Left ventricle myocardium superior (tissue), 1 donor: Measurements from ENCODE around the gene IL36A. TPM values are rescaled to one million over a fixed set of nuclear protein-coding genes. Genes with fewer than 3 reads are reported as not detected.

Experiments used
- ATAC-seq: fragments of 200-7000 bp; cut with Tn5 transposase; one replicate; pipeline ENCODE4 v1.9.1; 2020; ENCODE audit warnings: mild to moderate bottlenecking, moderate library complexity
- DNase-seq: peaks from one replicate; pipeline ENCODE4 v3.0.0-alpha.2; 2020
- intact Hi-C: fragments of 100-400 bp; cut with micrococcal nuclease; formaldehyde crosslinking; loops from one replicate; pipeline ENCODE4 v1.11.0; 2022
- total RNA-seq: library from RNA; stranded (reverse); fragmentation: NEBNext Ultra II Directional; extraction: Animal tissue kit (Norgen Biotek cat#: 25700); gene quantifications from one replicate; pipeline ENCODE4 v1.2.1, GENCODE V29; 2021
- donor health status: DM: no; HTN: yes; CAD: no; lungs with severe emphysema.

Gene IL36A
- total RNA-seq, 1 donor from 2014 or later: not detected

DNA sequence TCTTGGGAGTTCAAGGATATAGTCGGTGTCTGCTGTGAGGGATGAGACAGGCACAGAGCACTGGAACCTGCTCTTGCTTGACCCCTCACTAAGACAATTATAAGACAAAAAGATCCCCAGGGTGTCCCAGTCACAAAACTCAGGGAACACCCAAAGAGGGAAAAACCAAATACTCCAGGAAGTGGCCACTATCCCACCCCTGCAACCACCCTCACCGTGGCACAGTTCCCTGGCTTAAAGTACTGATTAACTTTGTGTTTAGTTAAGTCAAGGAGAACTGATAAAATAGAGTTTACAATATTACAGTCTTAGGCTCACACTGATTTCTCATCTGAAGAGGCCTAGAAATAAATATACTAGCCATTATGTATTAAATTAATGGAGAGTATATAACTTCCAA lies 33.9 kb downstream of the IL36A start:
- intact Hi-C loops: no loop called here
- no peak for ATAC-seq
- DNase-seq: no peak

DNA sequence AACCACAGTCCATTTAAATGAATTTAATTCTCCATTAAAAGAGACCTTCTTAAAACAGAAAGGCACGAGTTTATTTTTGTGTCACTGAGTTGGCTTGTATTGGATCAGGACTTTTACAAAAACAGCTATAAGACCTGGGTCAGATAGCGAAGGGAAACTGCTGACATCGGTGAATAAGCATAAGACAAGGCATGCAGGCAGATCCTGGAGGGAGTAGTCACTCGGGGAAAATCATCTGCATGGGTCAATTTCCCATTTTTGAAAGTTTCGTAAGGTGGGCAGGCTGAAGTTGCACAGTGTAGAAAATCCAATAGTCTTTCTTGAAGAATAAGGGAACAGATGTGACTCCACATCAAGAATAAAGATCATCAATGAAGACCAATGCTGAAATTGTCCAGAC lies 34.5 kb downstream of the IL36A start:
- intact Hi-C loops: no loop called here
- DNase-seq: no peak
- ATAC-seq: no peak

DNA sequence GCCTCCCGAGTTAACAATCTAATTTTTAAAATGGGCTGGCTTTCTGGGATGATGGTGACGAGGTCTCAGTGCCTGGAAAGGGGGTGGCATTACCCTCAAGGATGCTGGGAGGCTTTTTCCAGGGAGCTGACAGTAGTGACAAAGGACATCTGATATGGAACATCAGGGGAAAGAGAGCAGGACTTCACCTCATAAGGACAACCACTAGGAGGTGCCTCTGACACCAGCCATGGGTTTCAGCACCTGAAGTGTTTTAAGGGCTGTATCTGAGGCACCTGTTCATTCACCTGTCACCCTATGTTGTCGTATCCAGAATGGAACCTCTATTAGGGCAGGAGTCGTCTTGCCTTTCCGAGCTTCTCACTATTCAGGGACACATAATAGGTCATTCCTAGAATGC lies 36.6 kb downstream of the IL36A start:
- DNase-seq (no peak), ATAC-seq (no peak)
- intact Hi-C loops: no loop called here

DNA sequence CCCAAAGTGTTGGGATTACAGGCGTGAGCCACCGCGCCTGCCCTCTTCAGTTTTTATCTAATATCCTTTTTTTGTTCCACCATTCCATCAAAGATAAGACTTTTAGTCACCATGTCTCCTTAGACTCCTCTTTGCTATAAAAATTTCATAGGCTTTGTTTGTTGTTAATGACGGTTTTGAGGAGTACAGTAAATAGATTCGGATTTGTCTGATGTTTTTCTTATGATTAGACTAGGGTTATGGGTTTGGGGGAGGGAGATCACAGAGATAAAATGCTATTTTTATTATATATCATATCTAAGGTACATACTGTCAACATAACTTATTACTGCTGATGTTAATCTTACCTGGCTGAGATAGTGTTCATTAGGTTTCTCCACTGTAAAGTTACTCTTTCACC lies 41.2 kb downstream of the IL36A start:
- ATAC-seq (no peak), DNase-seq (no peak)
- intact Hi-C loops: no loop called here

DNA sequence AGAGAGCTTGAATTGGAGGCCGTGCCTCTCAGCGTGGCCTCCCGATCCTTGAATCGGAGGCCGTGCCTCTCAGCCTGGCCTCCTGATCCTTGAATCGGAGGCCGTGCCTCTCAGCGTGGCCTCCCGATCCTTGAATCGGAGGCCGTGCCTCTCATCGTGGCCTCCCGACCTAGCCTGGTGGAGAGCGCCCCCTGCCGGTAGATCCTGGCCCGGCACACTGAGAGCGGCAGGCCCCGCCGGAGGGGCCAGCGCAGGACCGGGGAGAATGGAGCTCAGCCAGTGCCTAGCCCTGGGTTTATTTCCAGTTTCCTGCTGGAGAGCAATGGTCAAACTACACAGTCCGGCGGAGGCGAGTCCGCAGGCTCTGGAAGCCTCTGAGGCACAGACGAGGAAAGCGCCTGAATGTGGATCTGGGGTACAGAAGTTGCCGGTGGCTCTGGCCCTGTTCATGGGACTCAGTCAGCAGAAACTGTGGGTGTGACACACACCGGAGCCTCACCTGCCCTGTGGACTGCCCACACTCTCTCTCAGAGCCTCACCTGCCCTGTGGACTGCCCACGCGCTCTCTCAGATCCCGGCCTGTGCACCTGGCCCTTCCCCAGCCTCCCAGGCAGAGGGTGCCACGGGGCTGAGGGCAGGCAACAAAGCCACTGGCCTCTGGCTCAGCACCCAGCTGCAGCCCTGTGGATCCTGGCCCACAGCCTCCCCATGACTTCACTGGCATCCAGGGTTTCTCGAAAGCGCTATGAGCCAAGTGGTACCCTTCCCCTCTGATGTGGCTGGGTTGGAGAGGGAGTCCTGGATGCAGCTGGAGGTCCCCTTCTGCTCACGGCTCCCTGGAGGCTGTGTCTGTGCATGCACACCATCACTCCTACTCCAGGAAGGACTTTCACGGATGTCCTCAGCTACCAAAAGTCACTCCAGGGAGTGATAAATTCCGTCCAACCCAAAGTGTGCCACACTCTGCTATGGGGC lies 45.9 kb downstream of the IL36A start:
- intact Hi-C loops: no loop called here
- DNase-seq (no peak), ATAC-seq (no peak)

DNA sequence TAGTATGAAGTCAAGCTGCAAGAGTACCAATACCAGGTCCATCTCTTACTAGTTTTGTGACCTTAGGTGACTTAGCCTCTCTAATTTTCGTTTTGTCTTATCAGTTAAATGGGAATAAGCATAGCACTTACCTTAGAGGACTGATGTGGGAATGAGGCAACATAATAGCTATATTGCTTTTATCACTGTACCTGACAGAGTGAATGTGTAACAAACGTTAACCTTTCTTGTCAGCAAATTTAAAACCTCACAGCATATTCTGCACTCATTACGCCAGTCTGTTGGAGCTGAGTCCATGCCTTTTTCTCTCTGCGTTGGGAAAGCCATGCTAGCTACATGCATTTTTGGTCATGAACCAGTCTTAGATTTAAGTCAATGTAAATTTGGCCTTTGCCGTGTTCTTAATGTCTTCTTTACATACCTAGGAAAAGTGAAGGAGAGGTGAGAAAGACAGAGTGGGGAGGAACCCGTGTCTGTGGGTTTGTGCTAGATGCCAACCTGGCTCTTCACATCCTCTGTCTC lies 47.2 kb downstream of the IL36A start, which contains the start of gene IL36B:
IL36B (minus strand) TSS at position 472 of the 522 bp plus-strand sequence.
- DNase-seq (no peak), ATAC-seq (no peak)
- intact Hi-C loops: no loop called here

DNA sequence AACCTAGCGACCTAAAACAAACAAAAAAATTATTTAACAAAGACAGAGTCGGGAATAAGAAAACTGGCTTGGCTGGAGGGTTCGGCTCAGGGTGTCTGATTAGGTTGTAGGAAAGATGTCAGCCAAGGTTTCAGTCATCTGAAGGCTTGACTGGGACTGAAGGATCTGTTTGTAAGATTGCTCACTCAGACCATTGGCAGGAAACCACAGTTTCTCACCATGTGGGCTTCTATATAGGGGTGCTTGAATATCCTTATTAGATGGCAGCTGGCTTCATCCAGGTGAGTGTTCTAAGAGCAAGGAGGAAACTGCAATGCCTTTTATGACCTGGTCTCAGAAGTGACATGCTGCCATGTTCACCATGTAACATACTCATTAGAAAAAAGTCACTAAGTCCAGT lies 48.4 kb downstream of the IL36A start:
- ATAC-seq: no peak
- intact Hi-C loops: no loop called here
- no peak for DNase-seq

DNA sequence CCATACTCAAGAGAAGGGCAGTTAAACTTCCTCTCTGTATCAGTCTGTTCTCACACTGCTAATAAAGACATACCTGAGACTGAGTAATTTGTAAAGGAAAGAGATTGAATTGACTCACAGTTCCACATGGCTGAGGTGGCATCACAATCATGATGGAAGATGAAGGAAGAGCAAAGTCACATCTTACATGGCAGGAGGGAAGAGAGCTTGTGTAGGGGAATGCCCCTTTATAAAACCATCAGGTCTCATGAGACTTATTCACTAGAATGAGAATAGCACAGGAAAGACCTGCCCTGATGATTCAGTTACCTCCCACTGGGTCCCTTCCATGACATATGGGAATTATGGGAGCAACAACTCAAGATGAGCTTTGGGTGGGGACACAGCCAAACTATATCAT lies 48.8 kb downstream of the IL36A start:
- no peak for ATAC-seq
- DNase-seq: no peak
- intact Hi-C loops: no loop called here

DNA sequence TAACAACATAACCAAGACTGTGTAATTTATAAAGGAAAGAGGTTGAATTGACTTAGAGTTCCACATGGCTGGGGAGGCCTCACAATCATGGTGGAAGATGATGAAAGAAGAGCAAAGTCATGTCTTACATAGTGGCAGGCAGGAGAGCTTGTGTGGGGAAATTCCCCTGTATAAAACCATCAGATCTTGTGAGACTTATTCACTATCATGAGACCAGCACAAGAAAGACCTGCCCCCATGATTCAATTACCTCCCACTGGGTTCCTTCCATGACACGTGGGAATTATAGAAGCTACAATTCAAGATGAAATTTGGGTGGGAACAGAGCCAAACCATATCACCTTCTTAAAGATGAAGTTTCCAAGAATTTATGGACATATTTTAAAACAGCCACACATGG lies 51.3 kb downstream of the IL36A start:
- no peak for DNase-seq
- ATAC-seq: no peak
- intact Hi-C loops: no loop called here

DNA sequence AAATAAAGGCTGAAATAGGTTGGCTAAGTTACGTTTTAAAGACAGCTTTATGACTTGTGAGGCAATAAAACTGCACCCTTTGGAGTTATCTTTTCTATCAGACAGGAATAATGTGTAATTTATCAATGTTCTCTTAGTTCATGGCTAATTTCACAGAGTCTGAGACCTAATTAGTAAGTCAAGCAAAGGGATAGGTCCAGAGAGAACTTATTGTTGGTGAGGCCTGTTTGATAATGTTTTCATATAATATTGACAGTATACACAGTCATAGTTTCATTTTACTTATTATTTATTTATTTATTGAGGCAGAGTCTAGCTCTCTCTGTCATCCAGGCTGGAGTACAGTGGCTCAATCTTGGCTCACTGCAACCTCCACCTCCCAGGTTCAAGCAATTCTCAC lies 51.9 kb downstream of the IL36A start:
- intact Hi-C loops: no loop called here

More for the DNA sequence above, 51.9 kb downstream of the IL36A start:
- ATAC-seq (no peak), DNase-seq (no peak)

Other genes with a start within 250 kb of the IL36A start
- 0.10 TPM for gene CKAP2L, start 240.8 kb upstream of the IL36A start, total RNA-seq
- not detected for gene IL1A, start 221.0 kb upstream of the IL36A start, total RNA-seq
- 0.37 TPM for gene IL1B, start 168.7 kb upstream of the IL36A start, total RNA-seq
- not detected for gene IL37, start 94.3 kb upstream of the IL36A start, total RNA-seq
- gene IL36G, start 27.5 kb upstream of the IL36A start, total RNA-seq: not detected
- not detected for gene IL36B, start 47.4 kb downstream of the IL36A start, total RNA-seq
- not detected for gene IL36RN, start 53.7 kb downstream of the IL36A start, total RNA-seq
- gene IL1F10, start 62.5 kb downstream of the IL36A start, total RNA-seq: not detected
- 0.57 TPM for gene IL1RN, start 122.1 kb downstream of the IL36A start, total RNA-seq
- 2.9 TPM for gene PSD4, start 168.5 kb downstream of the IL36A start, total RNA-seq